ENCODE data around the gene STOM.

The STOM gene

DNA sequence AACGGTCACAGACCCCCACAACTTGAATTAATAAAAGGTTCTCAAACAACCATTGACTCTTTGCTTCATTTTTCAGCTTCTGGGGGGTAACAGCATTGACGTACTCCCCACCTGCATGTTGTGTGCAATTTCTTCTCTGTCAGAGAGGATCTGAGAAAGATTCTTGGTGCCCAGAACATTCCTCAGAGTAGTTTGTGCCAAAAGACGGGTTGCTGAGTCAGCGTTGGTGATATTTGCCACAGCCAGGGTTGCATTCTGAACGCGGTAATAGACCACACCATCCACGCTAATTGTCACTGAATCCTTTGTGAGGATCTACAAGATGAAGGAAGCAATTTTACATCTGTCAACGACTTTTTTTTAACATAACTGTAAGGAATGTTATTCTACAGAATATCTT is 21.0 kb downstream of the STOM start:
- no peaks in the 10 kb centered on the region for H3K79me2 ChIP-seq (ENCODE audit: insufficient read depth, low read length)
- TF ChIP-seq EZH2 (IDR thresholded peaks at IDR 0.05; ENCODE audit: borderline replicate concordance, low read depth, low read length, severe bottlenecking): no peak
- TF ChIP-seq, protein P1, sequence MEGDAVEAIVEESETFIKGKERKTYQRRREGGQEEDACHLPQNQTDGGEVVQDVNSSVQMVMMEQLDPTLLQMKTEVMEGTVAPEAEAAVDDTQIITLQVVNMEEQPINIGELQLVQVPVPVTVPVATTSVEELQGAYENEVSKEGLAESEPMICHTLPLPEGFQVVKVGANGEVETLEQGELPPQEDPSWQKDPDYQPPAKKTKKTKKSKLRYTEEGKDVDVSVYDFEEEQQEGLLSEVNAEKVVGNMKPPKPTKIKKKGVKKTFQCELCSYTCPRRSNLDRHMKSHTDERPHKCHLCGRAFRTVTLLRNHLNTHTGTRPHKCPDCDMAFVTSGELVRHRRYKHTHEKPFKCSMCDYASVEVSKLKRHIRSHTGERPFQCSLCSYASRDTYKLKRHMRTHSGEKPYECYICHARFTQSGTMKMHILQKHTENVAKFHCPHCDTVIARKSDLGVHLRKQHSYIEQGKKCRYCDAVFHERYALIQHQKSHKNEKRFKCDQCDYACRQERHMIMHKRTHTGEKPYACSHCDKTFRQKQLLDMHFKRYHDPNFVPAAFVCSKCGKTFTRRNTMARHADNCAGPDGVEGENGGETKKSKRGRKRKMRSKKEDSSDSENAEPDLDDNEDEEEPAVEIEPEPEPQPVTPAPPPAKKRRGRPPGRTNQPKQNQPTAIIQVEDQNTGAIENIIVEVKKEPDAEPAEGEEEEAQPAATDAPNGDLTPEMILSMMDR (IDR thresholded peaks at IDR 0.05; ENCODE audit: borderline replicate concordance, extremely low read depth, low read length, poor library complexity, severe bottlenecking): no peak
- H3K36me3 ChIP-seq (ENCODE audit: insufficient read depth, low read length): no peaks in the 10 kb centered on the region
- H4K20me1 ChIP-seq (ENCODE audit: insufficient read depth, low read length): no peaks in the 10 kb centered on the region
- no peak overlapping the region for H3K4me2 ChIP-seq (ENCODE audit: insufficient read depth, low read length)
- no peak overlapping the region for H2AFZ ChIP-seq (ENCODE audit: low read depth, low read length)
- ATAC-seq (ENCODE audit: insufficient read depth, low read depth): no peak
- H3K4me1 ChIP-seq (ENCODE audit: insufficient read depth, low read length): no peaks in the 10 kb centered on the region
- no peak for DNase-seq
- H3K9ac ChIP-seq (ENCODE audit: low read depth, low read length): no peak overlapping the region
- no peaks in the 10 kb centered on the region for H3K9me3 ChIP-seq (ENCODE audit: insufficient read depth, low read length, severe bottlenecking)
- peaks cover 27% of the 10 kb centered on the region for H3K27me3 ChIP-seq (ENCODE audit: insufficient read depth, low read length, poor library complexity)
- H3K4me3 ChIP-seq (ENCODE audit: low read depth in 1 of 2, low read length in 2 of 2): no peak overlapping the region
- H3K27ac ChIP-seq (ENCODE audit: low read length): no peak overlapping the region

DNA sequence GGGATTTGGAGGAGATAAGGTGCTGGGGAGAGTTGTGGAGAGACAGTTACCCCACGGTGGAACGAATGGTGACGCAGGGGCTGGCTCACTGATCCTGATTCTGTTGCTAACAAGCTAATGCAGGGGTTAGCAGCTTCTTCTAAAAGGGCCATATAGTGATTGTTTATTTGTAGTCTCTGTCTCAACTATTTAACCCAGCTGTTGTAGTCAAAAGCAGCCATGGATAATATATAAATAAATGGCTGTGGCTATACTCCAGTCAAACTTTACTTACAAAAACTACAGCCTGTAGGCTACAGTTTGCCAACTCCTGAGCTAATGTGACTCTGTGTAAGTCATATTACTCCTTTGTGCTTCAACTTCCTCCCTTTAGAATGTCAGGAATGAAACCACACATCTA is 21.8 kb downstream of the STOM start:
- peaks cover 29% of the 10 kb centered on the region for H3K27me3 ChIP-seq (ENCODE audit: insufficient read depth, low read length, poor library complexity)
- no peaks in the 10 kb centered on the region for H3K9me3 ChIP-seq (ENCODE audit: insufficient read depth, low read length, severe bottlenecking)
- H3K4me2 ChIP-seq (ENCODE audit: insufficient read depth, low read length): no peak overlapping the region
- H3K9ac ChIP-seq (ENCODE audit: low read depth, low read length): no peak overlapping the region
- ATAC-seq (ENCODE audit: insufficient read depth, low read depth): no peak
- H3K79me2 ChIP-seq (ENCODE audit: insufficient read depth, low read length): no peaks in the 10 kb centered on the region
- TF ChIP-seq, protein P1 (IDR thresholded peaks at IDR 0.05; ENCODE audit: borderline replicate concordance, extremely low read depth, low read length, poor library complexity, severe bottlenecking): no peak
- TF ChIP-seq EZH2 (IDR thresholded peaks at IDR 0.05; ENCODE audit: borderline replicate concordance, low read depth, low read length, severe bottlenecking): no peak
- H3K27ac ChIP-seq (ENCODE audit: low read length): no peak overlapping the region
- no peaks in the 10 kb centered on the region for H3K36me3 ChIP-seq (ENCODE audit: insufficient read depth, low read length)
- no peak overlapping the region for H2AFZ ChIP-seq (ENCODE audit: low read depth, low read length)
- H3K4me3 ChIP-seq (ENCODE audit: low read depth in 1 of 2, low read length in 2 of 2): no peak overlapping the region
- no peak for DNase-seq
- no peaks in the 10 kb centered on the region for H4K20me1 ChIP-seq (ENCODE audit: insufficient read depth, low read length)
- H3K4me1 ChIP-seq (ENCODE audit: insufficient read depth, low read length): no peaks in the 10 kb centered on the region

DNA sequence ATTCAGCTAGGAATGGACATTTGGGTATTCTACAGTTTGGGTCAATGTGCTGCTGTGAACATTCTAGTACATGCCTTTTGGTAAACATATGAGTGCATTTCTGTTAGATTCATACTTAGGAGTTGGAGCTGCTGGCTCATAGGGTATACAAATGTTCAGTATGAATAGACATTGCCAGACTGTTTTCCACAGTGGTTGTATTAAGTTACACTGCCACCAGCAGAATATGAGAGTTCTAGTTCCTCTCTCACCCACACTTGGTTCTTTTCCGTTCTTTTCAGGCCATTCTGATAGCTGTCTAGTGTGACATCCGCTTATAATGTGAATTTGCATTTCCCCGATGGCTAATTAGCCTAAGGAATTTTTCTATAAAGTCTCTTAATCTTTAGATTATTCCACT is 25.0 kb downstream of the STOM start:
- no peaks in the 10 kb centered on the region for H3K79me2 ChIP-seq (ENCODE audit: insufficient read depth, low read length)
- ATAC-seq (ENCODE audit: insufficient read depth, low read depth) (no peak), DNase-seq (no peak)
- no peak for TF ChIP-seq EZH2 (IDR thresholded peaks at IDR 0.05; ENCODE audit: borderline replicate concordance, low read depth, low read length, severe bottlenecking)
- TF ChIP-seq, protein P1 (IDR thresholded peaks at IDR 0.05; ENCODE audit: borderline replicate concordance, extremely low read depth, low read length, poor library complexity, severe bottlenecking): no peak
- H3K4me2 ChIP-seq (ENCODE audit: insufficient read depth, low read length): no peak overlapping the region
- no peaks in the 10 kb centered on the region for H4K20me1 ChIP-seq (ENCODE audit: insufficient read depth, low read length)
- H3K27me3 ChIP-seq (ENCODE audit: insufficient read depth, low read length, poor library complexity): peaks cover 27% of the 10 kb centered on the region
- H3K36me3 ChIP-seq (ENCODE audit: insufficient read depth, low read length): no peaks in the 10 kb centered on the region
- H3K4me3 ChIP-seq (ENCODE audit: low read depth in 1 of 2, low read length in 2 of 2): no peak overlapping the region
- no peaks in the 10 kb centered on the region for H3K4me1 ChIP-seq (ENCODE audit: insufficient read depth, low read length)
- no peak overlapping the region for H3K27ac ChIP-seq (ENCODE audit: low read length)
- H3K9me3 ChIP-seq (ENCODE audit: insufficient read depth, low read length, severe bottlenecking): no peaks in the 10 kb centered on the region
- H2AFZ ChIP-seq (ENCODE audit: low read depth, low read length): no peak overlapping the region
- no peak overlapping the region for H3K9ac ChIP-seq (ENCODE audit: low read depth, low read length)

DNA sequence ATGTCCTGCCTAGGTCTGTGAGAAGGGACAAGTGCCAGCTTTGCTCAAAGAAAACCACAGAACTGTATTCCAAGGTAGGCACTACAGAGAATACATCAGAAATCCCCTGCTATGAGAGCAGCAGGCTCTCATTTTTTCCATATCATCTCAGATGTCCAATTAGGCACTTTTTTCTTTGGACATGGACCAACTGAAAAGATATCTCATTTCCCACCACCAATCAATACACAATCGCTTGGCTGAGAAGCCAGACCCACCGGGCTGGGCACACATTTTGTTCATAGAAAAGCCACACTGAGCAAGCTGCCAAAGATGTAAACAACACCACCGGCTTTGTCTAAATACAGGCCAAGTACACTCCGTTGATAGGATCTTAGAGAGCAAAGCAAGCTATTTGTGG is 25.9 kb downstream of the STOM start:
- TF ChIP-seq EZH2 (IDR thresholded peaks at IDR 0.05; ENCODE audit: borderline replicate concordance, low read depth, low read length, severe bottlenecking): no peak
- TF ChIP-seq, protein P1 (IDR thresholded peaks at IDR 0.05; ENCODE audit: borderline replicate concordance, extremely low read depth, low read length, poor library complexity, severe bottlenecking): no peak
- Histone ChIP-seq H3K4me1 (ENCODE audit: insufficient read depth, low read length) (no peaks in the 10 kb centered on the region), H3K36me3 (ENCODE audit: insufficient read depth, low read length) (no peaks in the 10 kb centered on the region), H3K4me2 (ENCODE audit: insufficient read depth, low read length) (no peak overlapping the region), H3K27ac (ENCODE audit: low read length) (no peak overlapping the region), H3K9ac (ENCODE audit: low read depth, low read length) (no peak overlapping the region), H3K27me3 (ENCODE audit: insufficient read depth, low read length, poor library complexity) (peaks cover 27% of the 10 kb centered on the region), H2AFZ (ENCODE audit: low read depth, low read length) (no peak overlapping the region), H3K4me3 (ENCODE audit: low read depth in 1 of 2, low read length in 2 of 2) (no peak overlapping the region), H4K20me1 (ENCODE audit: insufficient read depth, low read length) (no peaks in the 10 kb centered on the region), H3K9me3 (ENCODE audit: insufficient read depth, low read length, severe bottlenecking) (no peaks in the 10 kb centered on the region), H3K79me2 (ENCODE audit: insufficient read depth, low read length) (no peaks in the 10 kb centered on the region)
- DNase-seq (no peak), ATAC-seq (ENCODE audit: insufficient read depth, low read depth) (no peak)
